GM19023 (cell line): ENCODE data around the gene ASIC1.
A peak's percentile ranks its signal among the peaks of the same experiment; 100 is the strongest.
"Not testable (repeated sequence)": the region's sequence is repeated elsewhere in the genome, so short reads cannot be mapped to it uniquely, and the experiment has no call there.

Experiments
- ATAC-seq: cut with Tn5 transposase; IDR thresholded peaks from one replicate; pipeline ENCODE4 v1.9.1; 2021; ENCODE audit warnings: mild to moderate bottlenecking, moderate library complexity; ENCODE audit not compliant: unreplicated experiment

The ASIC1 gene

GRCh38 chr12:50057000-50057841, at the start of gene ASIC1:
ASIC1 (plus strand) TSS chr12:50057596; CDS start chr12:50058767, 1,171 bp downstream.
- ATAC-seq: no peak

GRCh38 chr12:50013361-50014147, 43.8 kb upstream of the ASIC1 start:
- no peak for ATAC-seq

GRCh38 chr12:50014342-50014741, 43.1 kb upstream of the ASIC1 start:
- ATAC-seq: no peak

GRCh38 chr12:50016501-50017475, 40.6 kb upstream of the ASIC1 start:
- ATAC-seq: no peak

GRCh38 chr12:50017641-50018040, 39.8 kb upstream of the ASIC1 start:
- ATAC-seq: no peak

- ATAC-seq: no peak
These were observed 39.2 kb upstream of the ASIC1 start for GRCh38 chr12:50018154-50018553.

GRCh38 chr12:50018968-50019367, 38.4 kb upstream of the ASIC1 start:
- no peak for ATAC-seq

GRCh38 chr12:50019524-50019923, 37.9 kb upstream of the ASIC1 start:
- no peak for ATAC-seq

- no peak for ATAC-seq
These were observed 36.4 kb upstream of the ASIC1 start for GRCh38 chr12:50021031-50021430.

GRCh38 chr12:50022903-50023302, 34.5 kb upstream of the ASIC1 start:
- ATAC-seq: no peak

- no peak for ATAC-seq
These were observed 33.2 kb upstream of the ASIC1 start for GRCh38 chr12:50024227-50024626.

- peak; percentile 17 for ATAC-seq
These were observed 32.6 kb upstream of the ASIC1 start for GRCh38 chr12:50024805-50025186.

- peak; percentile 98 for ATAC-seq
These were observed 32.0 kb upstream of the ASIC1 start, which contains the start of gene RACGAP1 for GRCh38 chr12:50025187-50026059. RACGAP1 (minus strand) TSS chr12:50025494; CDS start chr12:50016715, 8,779 bp downstream.

- no peak for ATAC-seq
These were observed 30.7 kb upstream of the ASIC1 start for GRCh38 chr12:50026691-50027090.

- not testable (repeated sequence) for ATAC-seq
These were observed 26.9 kb upstream of the ASIC1 start for GRCh38 chr12:50030449-50030848.

GRCh38 chr12:50032515-50032853, 24.9 kb upstream of the ASIC1 start:
- ATAC-seq: no peak

GRCh38 chr12:50032854-50033581, 24.4 kb upstream of the ASIC1 start:
- no peak for ATAC-seq

- no peak for ATAC-seq
These were observed 19.1 kb upstream of the ASIC1 start for GRCh38 chr12:50038336-50038735.

- no peak for ATAC-seq
These were observed 18.1 kb upstream of the ASIC1 start for GRCh38 chr12:50039151-50039835.
